ENCODE results near the gene CCND1.

- TF ChIP-seq EP300 (IDR thresholded peaks at IDR 0.05) (no peak), CTCF (IDR thresholded peaks at IDR 0.05) (no peak), POLR2AphosphoS5 (IDR thresholded peaks at IDR 0.05) (peak; percentile 69 to 88)
Observed at GRCh38 chr11:69636512-69637197, 4.3 kb upstream of the CCND1 start.
